HG02885 (cell line): ENCODE data around the gene CACNA1D.

Experiments used
- ATAC-seq: cut with Tn5 transposase; IDR thresholded peaks from one replicate; pipeline ENCODE4 v1.9.1; 2021; ENCODE audit warnings: mild to moderate bottlenecking; ENCODE audit not compliant: unreplicated experiment, poor library complexity

The CACNA1D gene

GRCh38 chr3:53705024-53705745, 210.8 kb downstream of the CACNA1D start:
- no peak for ATAC-seq

- ATAC-seq, result no peak
Observed at GRCh38 chr3:53705774-53706173, 211.4 kb downstream of the CACNA1D start.

- no peak for ATAC-seq
Observed at GRCh38 chr3:53707222-53707621, 212.8 kb downstream of the CACNA1D start.

- ATAC-seq, result no peak
Observed at GRCh38 chr3:53708001-53708621, 213.7 kb downstream of the CACNA1D start.

- ATAC-seq, result no peak
Observed at GRCh38 chr3:53709256-53709655, 214.8 kb downstream of the CACNA1D start.

GRCh38 chr3:53709860-53710674, 215.7 kb downstream of the CACNA1D start:
- ATAC-seq, result peak; percentile 74

GRCh38 chr3:53711387-53711786, 217.0 kb downstream of the CACNA1D start:
- no peak for ATAC-seq

GRCh38 chr3:53712817-53713388, 218.5 kb downstream of the CACNA1D start:
- peak; percentile 51 for ATAC-seq

- no peak for ATAC-seq
Observed at GRCh38 chr3:53713626-53714025, 219.2 kb downstream of the CACNA1D start.

GRCh38 chr3:53715815-53716483, 221.5 kb downstream of the CACNA1D start:
- no peak for ATAC-seq

GRCh38 chr3:53716998-53717397, 222.6 kb downstream of the CACNA1D start:
- no peak for ATAC-seq

GRCh38 chr3:53718462-53718861, 224.1 kb downstream of the CACNA1D start:
- no peak for ATAC-seq

- ATAC-seq, result no peak
Observed at GRCh38 chr3:53719796-53720195, 225.4 kb downstream of the CACNA1D start.

GRCh38 chr3:53721187-53722119, 227.0 kb downstream of the CACNA1D start:
- no peak for ATAC-seq

GRCh38 chr3:53724566-53724965, 230.2 kb downstream of the CACNA1D start:
- ATAC-seq, result no peak

- ATAC-seq, result no peak
Observed at GRCh38 chr3:53725387-53725995, 231.1 kb downstream of the CACNA1D start.

GRCh38 chr3:53726643-53727042, 232.2 kb downstream of the CACNA1D start:
- no peak for ATAC-seq

- ATAC-seq, result no peak
Observed at GRCh38 chr3:53728606-53729005, 234.2 kb downstream of the CACNA1D start.

- no peak for ATAC-seq
Observed at GRCh38 chr3:53729159-53729558, 234.7 kb downstream of the CACNA1D start.
